ENCODE data around the gene SNURF. TPM values are rescaled to one million over a fixed set of nuclear protein-coding genes. Genes with fewer than 3 reads are reported as not detected.

The SNURF gene
- total and polyA plus RNA-seq, 4 donors, result 2.7 to 13.7 (median 4.4) TPM

GRCh38 chr15:24940236-24940635, 14.6 kb upstream of the SNURF start:
- Histone ChIP-seq H3K9me3 (ENCODE audit: control insufficient read depth in 4 of 4, low read length in 3 of 4) (peaks cover 0 to 3% (median 0%) of the 10 kb centered on the region in 4 donors), H3K4me1 (ENCODE audit: control insufficient read depth in 4 of 4, insufficient read depth in 4 of 4, low read length in 3 of 4) (no peaks in the 10 kb centered on the region), H3K9ac (ENCODE audit: low read depth in 1 of 2, low read length in 2 of 2) (no peak overlapping the region), H3K36me3 (ENCODE audit: control insufficient read depth in 4 of 4, insufficient read depth in 3 of 4, low read depth in 1 of 4, low read length in 3 of 4) (no peaks in the 10 kb centered on the region), H3K27me3 (ENCODE audit: control insufficient read depth in 4 of 4, insufficient read depth in 4 of 4, low read length in 3 of 4) (no peaks in the 10 kb centered on the region), H3K27ac (ENCODE audit: low read depth in 1 of 2, low read length in 2 of 2) (no peak overlapping the region), H3K4me3 (ENCODE audit: low read depth in 1 of 3, low read length in 3 of 3) (no peak overlapping the region)
- TF ChIP-seq FOXA1 (IDR thresholded peaks at IDR 0.05) (no peak), RXRA (IDR thresholded peaks at IDR 0.05) (no peak), TAF1 (conservative IDR thresholded peaks at IDR 0.05) (no peak), GABPA (IDR thresholded peaks at IDR 0.05 in 1 of 2, conservative IDR thresholded peaks at IDR 0.05 in 1 of 2) (no peak)
- TF ChIP-seq, protein P1, sequence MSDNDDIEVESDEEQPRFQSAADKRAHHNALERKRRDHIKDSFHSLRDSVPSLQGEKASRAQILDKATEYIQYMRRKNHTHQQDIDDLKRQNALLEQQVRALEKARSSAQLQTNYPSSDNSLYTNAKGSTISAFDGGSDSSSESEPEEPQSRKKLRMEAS (IDR thresholded peaks at IDR 0.05), result no peak
- WGBS, result 54% methylated on average over 2 of the region's 2 CpGs
- DNase-seq (ENCODE audit: low spot score), result no peak

- H3K27ac ChIP-seq (ENCODE audit: low read depth in 1 of 2, low read length in 2 of 2), result no peak overlapping the region
- DNase-seq (ENCODE audit: low spot score), result no peak
- no peaks in the 10 kb centered on the region for H3K4me1 ChIP-seq (ENCODE audit: control insufficient read depth in 4 of 4, insufficient read depth in 4 of 4, low read length in 3 of 4)
- H3K27me3 ChIP-seq (ENCODE audit: control insufficient read depth in 4 of 4, insufficient read depth in 4 of 4, low read length in 3 of 4), result no peaks in the 10 kb centered on the region
- H3K9ac ChIP-seq (ENCODE audit: low read depth in 1 of 2, low read length in 2 of 2), result no peak overlapping the region
- TF ChIP-seq ATF3 (IDR thresholded peaks at IDR 0.05) (no peak), CTCF (IDR thresholded peaks at IDR 0.05; ENCODE audit: low read depth, low read length, missing input control) (no peak), ZBTB33 (IDR thresholded peaks at IDR 0.05) (no peak), TAF1 (conservative IDR thresholded peaks at IDR 0.05) (no peak), EGR1 (IDR thresholded peaks at IDR 0.05; ENCODE audit: low read depth in 2 of 2) (no peak), GABPA (IDR thresholded peaks at IDR 0.05 in 1 of 2, conservative IDR thresholded peaks at IDR 0.05 in 1 of 2) (no peak)
- peaks cover 0 to 3% (median 0%) of the 10 kb centered on the region in 4 donors for H3K9me3 ChIP-seq (ENCODE audit: control insufficient read depth in 4 of 4, low read length in 3 of 4)
- H3K36me3 ChIP-seq (ENCODE audit: control insufficient read depth in 4 of 4, insufficient read depth in 3 of 4, low read depth in 1 of 4, low read length in 3 of 4), result no peaks in the 10 kb centered on the region
- H3K4me3 ChIP-seq (ENCODE audit: low read depth in 1 of 3, low read length in 3 of 3), result no peak overlapping the region
- WGBS, result 67% methylated on average over 1 of the region's 1 CpG
Measured at GRCh38 chr15:24943361-24943760, 11.4 kb upstream of the SNURF start.

- no peaks in the 10 kb centered on the region for H3K36me3 ChIP-seq (ENCODE audit: control insufficient read depth in 4 of 4, insufficient read depth in 3 of 4, low read depth in 1 of 4, low read length in 3 of 4)
- H3K4me1 ChIP-seq (ENCODE audit: control insufficient read depth in 4 of 4, insufficient read depth in 4 of 4, low read length in 3 of 4), result no peaks in the 10 kb centered on the region
- H3K27ac ChIP-seq (ENCODE audit: low read depth in 1 of 2, low read length in 2 of 2), result no peak overlapping the region
- no peaks in the 10 kb centered on the region for H3K27me3 ChIP-seq (ENCODE audit: control insufficient read depth in 4 of 4, insufficient read depth in 4 of 4, low read length in 3 of 4)
- peaks cover 0 to 3% (median 0%) of the 10 kb centered on the region in 4 donors for H3K9me3 ChIP-seq (ENCODE audit: control insufficient read depth in 4 of 4, low read length in 3 of 4)
- DNase-seq (ENCODE audit: low spot score), result no peak
- H3K4me3 ChIP-seq (ENCODE audit: low read depth in 1 of 3, low read length in 3 of 3), result no peak overlapping the region
- 20% methylated on average over 1 of the region's 1 CpG for WGBS
- H3K9ac ChIP-seq (ENCODE audit: low read depth in 1 of 2, low read length in 2 of 2), result no peak overlapping the region
- TF ChIP-seq ATF3 (IDR thresholded peaks at IDR 0.05) (no peak), TAF1 (conservative IDR thresholded peaks at IDR 0.05) (no peak), YY1 (IDR thresholded peaks at IDR 0.05) (no peak), RXRA (IDR thresholded peaks at IDR 0.05) (no peak), FOXA1 (IDR thresholded peaks at IDR 0.05) (no peak), JUND (IDR thresholded peaks at IDR 0.05) (no peak), CTCF (IDR thresholded peaks at IDR 0.05; ENCODE audit: low read depth, low read length, missing input control) (no peak), FOXA2 (IDR thresholded peaks at IDR 0.05) (no peak), HNF4A (conservative IDR thresholded peaks at IDR 0.05) (no peak), NR2F2 (IDR thresholded peaks at IDR 0.05) (no peak), RAD21 (IDR thresholded peaks at IDR 0.05) (no peak), EGR1 (IDR thresholded peaks at IDR 0.05; ENCODE audit: low read depth in 2 of 2) (no peak), REST (IDR thresholded peaks at IDR 0.05) (no peak)
- TF ChIP-seq, protein P1 (IDR thresholded peaks at IDR 0.05), result no peak
Measured at GRCh38 chr15:24944954-24945353, 9.8 kb upstream of the SNURF start.
